ENCODE measurements around the gene RHBDD3.

Gene RHBDD3

GRCh38 chr22:29231971-29232959, 35.5 kb downstream of the RHBDD3 start:
- in situ Hi-C loops (cut with HindIII; ENCODE audit: low sequenced_read_pairs) = no loop called here
- no peak for TF ChIP-seq CTCF (IDR thresholded peaks at IDR 0.05; ENCODE audit: low read depth, low read length)
- DNase-seq (ENCODE audit: low read depth, low spot score) = no peak
- no peak overlapping the region for H3K4me3 ChIP-seq (ENCODE audit: low read depth, low read length)

- in situ Hi-C loops (cut with HindIII; ENCODE audit: low sequenced_read_pairs) = no loop called here
- TF ChIP-seq CTCF (IDR thresholded peaks at IDR 0.05; ENCODE audit: low read depth, low read length) = no peak
- no peak for DNase-seq (ENCODE audit: low read depth, low spot score)
- no peak overlapping the region for H3K4me3 ChIP-seq (ENCODE audit: low read depth, low read length)
Measured at GRCh38 chr22:29230972-29231875, 36.6 kb downstream of the RHBDD3 start.

GRCh38 chr22:29226351-29226981, 41.3 kb downstream of the RHBDD3 start:
- DNase-seq (ENCODE audit: low read depth, low spot score) = no peak
- TF ChIP-seq CTCF (IDR thresholded peaks at IDR 0.05; ENCODE audit: low read depth, low read length) = no peak
- no peak overlapping the region for H3K4me3 ChIP-seq (ENCODE audit: low read depth, low read length)
- in situ Hi-C loops (cut with HindIII; ENCODE audit: low sequenced_read_pairs) = no loop called here

GRCh38 chr22:29225422-29226090, 42.2 kb downstream of the RHBDD3 start:
- no peak overlapping the region for H3K4me3 ChIP-seq (ENCODE audit: low read depth, low read length)
- no peak for TF ChIP-seq CTCF (IDR thresholded peaks at IDR 0.05; ENCODE audit: low read depth, low read length)
- DNase-seq (ENCODE audit: low read depth, low spot score) = no peak
- in situ Hi-C loops (cut with HindIII; ENCODE audit: low sequenced_read_pairs) = no loop called here

- H3K4me3 ChIP-seq (ENCODE audit: low read depth, low read length) = no peak overlapping the region
- TF ChIP-seq CTCF (IDR thresholded peaks at IDR 0.05; ENCODE audit: low read depth, low read length) = no peak
- no peak for DNase-seq (ENCODE audit: low read depth, low spot score)
- in situ Hi-C loops (cut with HindIII; ENCODE audit: low sequenced_read_pairs) = no loop called here
Measured at GRCh38 chr22:29224859-29225410, 42.8 kb downstream of the RHBDD3 start.
